Fibroblast of lung (primary cell): ENCODE data around the gene JAG1. TPM values are rescaled to one million over a fixed set of nuclear protein-coding genes. Genes with fewer than 3 reads are reported as not detected.

Experiments
- DNase-seq, 2 donors: peaks; one replicate each; pipeline versions ENCODE4 v3.0.0 to v3.0.0-alpha.2; 2010; ENCODE audit warnings: low read depth in 2 of 2
- H2AFZ ChIP-seq: 2 replicates; pipeline ENCODE4 v1.5.1; 2012; ENCODE audit warnings: low read length, control low read depth, inconsistent platforms
- H3K27ac ChIP-seq: 2 replicates; pipeline ENCODE4 v1.5.1; 2011; ENCODE audit warnings: low read length, control low read depth; ENCODE audit not compliant: insufficient read depth
- H3K27me3 ChIP-seq: 2 replicates; pipeline ENCODE4 v1.5.1; 2011; ENCODE audit warnings: mild to moderate bottlenecking, low read length; ENCODE audit not compliant: control insufficient read depth, insufficient read depth
- H3K36me3 ChIP-seq: 2 replicates; pipeline ENCODE4 v1.5.1; 2011; ENCODE audit warnings: low read length; ENCODE audit not compliant: control insufficient read depth, insufficient read depth
- H3K4me1 ChIP-seq: 2 replicates; pipeline ENCODE4 v1.5.1; 2011; ENCODE audit warnings: low read length; ENCODE audit not compliant: control insufficient read depth, insufficient read depth; ENCODE audit errors: extremely low read depth
- H3K4me2 ChIP-seq: 2 replicates; pipeline ENCODE4 v1.5.1; 2011; ENCODE audit warnings: low read length, control low read depth; ENCODE audit not compliant: insufficient read depth; ENCODE audit errors: extremely low read depth
- H3K4me3 ChIP-seq, 4 experiments: fragments of 200-600 bp in 1 of 4; sonication (generic) in 1 of 4; replicated peaks in 1 of 4; 2 replicates each; pipeline ENCODE4 v1.5.1; 2011 to 2016; ENCODE audit warnings: low read length in 4 of 4, low read depth in 3 of 4, mild to moderate bottlenecking in 3 of 4, control low read depth in 2 of 4, inconsistent platforms in 1 of 4, mixed read lengths in 1 of 4; ENCODE audit not compliant: insufficient read depth in 1 of 4; ENCODE audit errors: control extremely low read depth in 1 of 4
- H3K79me2 ChIP-seq: 2 replicates; pipeline ENCODE4 v1.5.1; 2012; ENCODE audit warnings: mild to moderate bottlenecking, low read length, inconsistent platforms; ENCODE audit not compliant: control insufficient read depth, insufficient read depth
- H3K9ac ChIP-seq: 2 replicates; pipeline ENCODE4 v1.5.1; 2011; ENCODE audit warnings: mild to moderate bottlenecking, low read length, control low read depth; ENCODE audit not compliant: insufficient read depth
- H3K9me3 ChIP-seq: 2 replicates; pipeline ENCODE4 v1.5.1; 2012; ENCODE audit warnings: low read depth, low read length; ENCODE audit not compliant: control insufficient read depth, insufficient read depth
- H4K20me1 ChIP-seq: 2 replicates; pipeline ENCODE4 v1.5.1; 2011; ENCODE audit warnings: low read length; ENCODE audit not compliant: control insufficient read depth, insufficient read depth; ENCODE audit errors: extremely low read depth
- CTCF ChIP-seq, 2 donors: IDR thresholded peaks in 1 of 2; conservative IDR thresholded peaks in 1 of 2; 1 replicate in 1 of 2; 2 replicates in 1 of 2; pipeline ENCODE4 v1.5.1; 2011 to 2012; ENCODE audit warnings: low read length in 2 of 2, control low read depth in 1 of 2, inconsistent platforms in 1 of 2, low read depth in 1 of 2, mild to moderate bottlenecking in 1 of 2
- EZH2 ChIP-seq: IDR thresholded peaks from 2 replicates; pipeline ENCODE4 v1.5.1; 2012; ENCODE audit warnings: low read length, control low read depth, mild to moderate bottlenecking; ENCODE audit errors: missing control alignments
- polyA plus RNA-seq, 2 donors: library from polyadenylated mRNA; depleted of rRNA in 1 of 2; stranded (reverse) in 1 of 2; unstranded in 1 of 2; fragments of >200 nt; gene quantifications; 2 replicates each; pipeline ENCODE4 v1.2.1, GENCODE V29; 2011 to 2012; ENCODE audit warnings: missing spikeins in 1 of 2
- total RNA-seq: library from RNA; depleted of rRNA; stranded (reverse); fragments of >200 nt; gene quantifications from 2 replicates; pipeline ENCODE4 v1.2.1, GENCODE V29; 2014

JAG1 gene
- total and polyA plus RNA-seq, 2 donors (not counting 1 experiment from before 2014, with no cell fraction given), result 16.3 to 57.3 TPM

- no peak overlapping the region for H3K27ac ChIP-seq
- TF ChIP-seq EZH2, result no peak
- TF ChIP-seq CTCF (conservative IDR thresholded peaks at IDR 0.05 in 1 of 2, IDR thresholded peaks at IDR 0.05 in 1 of 2; ENCODE audit: low read depth in 1 of 2, low read length in 2 of 2), result no peak
- H3K4me2 ChIP-seq, result no peak overlapping the region
- H3K27me3 ChIP-seq, result no peaks in the 10 kb centered on the region
- H3K4me3 ChIP-seq, result no peak overlapping the region
- H3K79me2 ChIP-seq, result no peaks in the 10 kb centered on the region
- no peaks in the 10 kb centered on the region for H4K20me1 ChIP-seq
- H3K9ac ChIP-seq, result no peak overlapping the region
- H3K4me1 ChIP-seq, result peaks cover 15% of the 10 kb centered on the region
- H2AFZ ChIP-seq, result no peak overlapping the region
- peaks cover 34% of the 10 kb centered on the region for H3K36me3 ChIP-seq
- no peak for DNase-seq
- H3K9me3 ChIP-seq, result no peaks in the 10 kb centered on the region
Observed at GRCh38 chr20:10640897-10641296, 32.9 kb downstream of the JAG1 start.

GRCh38 chr20:10639737-10640556, 33.9 kb downstream of the JAG1 start:
- Histone ChIP-seq H3K79me2 (no peaks in the 10 kb centered on the region), H3K27me3 (no peaks in the 10 kb centered on the region), H2AFZ (no peak overlapping the region), H3K4me2 (no peak overlapping the region), H3K36me3 (peaks cover 29% of the 10 kb centered on the region), H4K20me1 (no peaks in the 10 kb centered on the region), H3K27ac (no peak overlapping the region), H3K9me3 (no peaks in the 10 kb centered on the region), H3K4me3 (no peak overlapping the region), H3K4me1 (peaks cover 24% of the 10 kb centered on the region), H3K9ac (no peak overlapping the region)
- TF ChIP-seq EZH2, result no peak
- no peak for TF ChIP-seq CTCF (conservative IDR thresholded peaks at IDR 0.05 in 1 of 2, IDR thresholded peaks at IDR 0.05 in 1 of 2; ENCODE audit: low read depth in 1 of 2, low read length in 2 of 2)
- no peak for DNase-seq

GRCh38 chr20:10639077-10639736, 34.6 kb downstream of the JAG1 start:
- no peaks in the 10 kb centered on the region for H3K27me3 ChIP-seq
- H3K9me3 ChIP-seq, result no peaks in the 10 kb centered on the region
- H3K4me3 ChIP-seq, result no peak overlapping the region
- DNase-seq, result peak in 1 of 2 donors; percentile 53
- H4K20me1 ChIP-seq, result no peaks in the 10 kb centered on the region
- H2AFZ ChIP-seq, result no peak overlapping the region
- TF ChIP-seq EZH2, result no peak
- TF ChIP-seq CTCF (conservative IDR thresholded peaks at IDR 0.05 in 1 of 2, IDR thresholded peaks at IDR 0.05 in 1 of 2; ENCODE audit: low read depth in 1 of 2, low read length in 2 of 2), result no peak
- H3K79me2 ChIP-seq, result no peaks in the 10 kb centered on the region
- no peak overlapping the region for H3K9ac ChIP-seq
- H3K4me1 ChIP-seq, result peaks cover 27% of the 10 kb centered on the region
- no peak overlapping the region for H3K27ac ChIP-seq
- no peak overlapping the region for H3K4me2 ChIP-seq
- peaks cover 23% of the 10 kb centered on the region for H3K36me3 ChIP-seq
